Left colon (tissue), 2 donors: ENCODE results near the gene FCRL2. TPM values are rescaled to one million over a fixed set of nuclear protein-coding genes. Genes with fewer than 3 reads are reported as not detected.
"Not testable (repeated sequence)": the region's sequence is repeated elsewhere in the genome, so short reads cannot be mapped to it uniquely, and the experiment has no call there.

Experiments used
- ATAC-seq: fragments of 200-7000 bp; cut with Tn5 transposase; one replicate; pipeline ENCODE4 v1.9.1; 2020; ENCODE audit warnings: mild to moderate bottlenecking, moderate library complexity
- DNase-seq, 2 donors: peaks; one replicate each; pipeline ENCODE4 v3.0.0-alpha.2; 2020
- intact Hi-C, 2 donors: fragments of 100-400 bp; cut with DNase I in 1 of 2; cut with micrococcal nuclease in 1 of 2; formaldehyde crosslinking; loops; one replicate each; pipeline versions ENCODE4 v1.11.2 to v1.14.0; 2022; cut with DNase I, micrococcal nuclease
- total RNA-seq, 2 donors: library from RNA; stranded (reverse); fragmentation: NEBNext Ultra II Directional; extraction: Animal tissue kit (Norgen Biotek cat#: 25700); gene quantifications; one replicate each; pipeline ENCODE4 v1.2.1, GENCODE V29; 2021
- donor health status: DM: no; HTN: no; CAD: no.
- donor health status: DM: yes; HTN: yes; CAD: no.

Gene FCRL2
- total RNA-seq, 2 donors from 2014 or later = 1.1 to 1.2 TPM

- ATAC-seq (no peak), DNase-seq (no peak)
- intact Hi-C loops = no loop called here
Observed at GRCh38 chr1:157766792-157767191, 10.1 kb downstream of the FCRL2 start.

GRCh38 chr1:157758018-157758417 lies 18.9 kb downstream of the FCRL2 start:
- ATAC-seq = no peak
- intact Hi-C loops = no loop called here
- DNase-seq = no peak

- ATAC-seq (no peak), DNase-seq (no peak)
- intact Hi-C loops = no loop called here
Observed at GRCh38 chr1:157753611-157754010, 23.3 kb downstream of the FCRL2 start.

GRCh38 chr1:157751283-157751682 lies 25.6 kb downstream of the FCRL2 start:
- intact Hi-C loops = no loop called here
- ATAC-seq (no peak), DNase-seq (no peak)

GRCh38 chr1:157748262-157748817 lies 28.6 kb downstream of the FCRL2 start:
- ATAC-seq (no peak), DNase-seq (no peak)
- intact Hi-C loops = no loop called here

GRCh38 chr1:157739229-157739901 lies 37.6 kb downstream of the FCRL2 start:
- no peak for ATAC-seq
- intact Hi-C loops = no loop called here

GRCh38 chr1:157735991-157736390 lies 40.9 kb downstream of the FCRL2 start:
- ATAC-seq, DNase-seq, intact Hi-C loops: not testable (repeated sequence)

More at GRCh38 chr1:157739229-157739901, 37.6 kb downstream of the FCRL2 start:
- DNase-seq = no peak

- DNase-seq = no peak
- ATAC-seq = no peak
- intact Hi-C loops = no loop called here
Observed at GRCh38 chr1:157734321-157734720, 42.6 kb downstream of the FCRL2 start.

- no peak for ATAC-seq
- no peak for DNase-seq
- intact Hi-C loops = no loop called here
Observed at GRCh38 chr1:157732755-157733154, 44.2 kb downstream of the FCRL2 start.

GRCh38 chr1:157725221-157725577 lies 51.7 kb downstream of the FCRL2 start:
- intact Hi-C loops = no loop called here
- ATAC-seq = no peak
- DNase-seq = peak in 1 of 2 donors; percentile 8

GRCh38 chr1:157724537-157725220 lies 52.3 kb downstream of the FCRL2 start:
- ATAC-seq (no peak), DNase-seq (no peak)
- intact Hi-C loops = no loop called here

GRCh38 chr1:157723157-157723556 lies 53.8 kb downstream of the FCRL2 start:
- ATAC-seq = no peak
- intact Hi-C loops = no loop called here
- DNase-seq = no peak

- ATAC-seq (no peak), DNase-seq (no peak)
- intact Hi-C loops = no loop called here
Observed at GRCh38 chr1:157721985-157722384, 54.9 kb downstream of the FCRL2 start.

GRCh38 chr1:157715736-157716135 lies 61.2 kb downstream of the FCRL2 start:
- intact Hi-C loops = no loop called here
- DNase-seq (no peak), ATAC-seq (no peak)

GRCh38 chr1:157711802-157712201 lies 65.1 kb downstream of the FCRL2 start:
- DNase-seq (no peak), ATAC-seq (no peak)

GRCh38 chr1:157704878-157705277 lies 72.1 kb downstream of the FCRL2 start:
- ATAC-seq (no peak), DNase-seq (no peak)
- intact Hi-C loops = no loop called here

More at GRCh38 chr1:157711802-157712201, 65.1 kb downstream of the FCRL2 start:
- intact Hi-C loops = no loop called here

- ATAC-seq = no peak
- intact Hi-C loops = no loop called here
- DNase-seq = no peak
Observed at GRCh38 chr1:157703981-157704380, 73.0 kb downstream of the FCRL2 start.

GRCh38 chr1:157702308-157702825 lies 74.6 kb downstream of the FCRL2 start:
- intact Hi-C loops = no loop called here
- DNase-seq = no peak
- ATAC-seq = no peak

- ATAC-seq = no peak
- DNase-seq = no peak
- intact Hi-C loops = no loop called here
Observed at GRCh38 chr1:157700732-157701131, 76.2 kb downstream of the FCRL2 start, which contains the start of gene FCRL3. Gene FCRL3 (minus strand): TSS chr1:157700769. CDS start chr1:157700489, 280 bp downstream.

GRCh38 chr1:157700305-157700704 lies 76.6 kb downstream of the FCRL2 start:
- intact Hi-C loops = no loop called here
- no peak for ATAC-seq
- DNase-seq = no peak
